ENCODE measurements around the gene ZC3H7A. TPM values are rescaled to one million over a fixed set of nuclear protein-coding genes. Genes with fewer than 3 reads are reported as not detected.

Gene ZC3H7A
- total and polyA plus RNA-seq, 2 of the 13 experiments (the other 11 are each of a cell fraction or from before 2014, with no cell fraction given) = 29.2 to 36.8 TPM

- TF ChIP-seq, protein P1, sequence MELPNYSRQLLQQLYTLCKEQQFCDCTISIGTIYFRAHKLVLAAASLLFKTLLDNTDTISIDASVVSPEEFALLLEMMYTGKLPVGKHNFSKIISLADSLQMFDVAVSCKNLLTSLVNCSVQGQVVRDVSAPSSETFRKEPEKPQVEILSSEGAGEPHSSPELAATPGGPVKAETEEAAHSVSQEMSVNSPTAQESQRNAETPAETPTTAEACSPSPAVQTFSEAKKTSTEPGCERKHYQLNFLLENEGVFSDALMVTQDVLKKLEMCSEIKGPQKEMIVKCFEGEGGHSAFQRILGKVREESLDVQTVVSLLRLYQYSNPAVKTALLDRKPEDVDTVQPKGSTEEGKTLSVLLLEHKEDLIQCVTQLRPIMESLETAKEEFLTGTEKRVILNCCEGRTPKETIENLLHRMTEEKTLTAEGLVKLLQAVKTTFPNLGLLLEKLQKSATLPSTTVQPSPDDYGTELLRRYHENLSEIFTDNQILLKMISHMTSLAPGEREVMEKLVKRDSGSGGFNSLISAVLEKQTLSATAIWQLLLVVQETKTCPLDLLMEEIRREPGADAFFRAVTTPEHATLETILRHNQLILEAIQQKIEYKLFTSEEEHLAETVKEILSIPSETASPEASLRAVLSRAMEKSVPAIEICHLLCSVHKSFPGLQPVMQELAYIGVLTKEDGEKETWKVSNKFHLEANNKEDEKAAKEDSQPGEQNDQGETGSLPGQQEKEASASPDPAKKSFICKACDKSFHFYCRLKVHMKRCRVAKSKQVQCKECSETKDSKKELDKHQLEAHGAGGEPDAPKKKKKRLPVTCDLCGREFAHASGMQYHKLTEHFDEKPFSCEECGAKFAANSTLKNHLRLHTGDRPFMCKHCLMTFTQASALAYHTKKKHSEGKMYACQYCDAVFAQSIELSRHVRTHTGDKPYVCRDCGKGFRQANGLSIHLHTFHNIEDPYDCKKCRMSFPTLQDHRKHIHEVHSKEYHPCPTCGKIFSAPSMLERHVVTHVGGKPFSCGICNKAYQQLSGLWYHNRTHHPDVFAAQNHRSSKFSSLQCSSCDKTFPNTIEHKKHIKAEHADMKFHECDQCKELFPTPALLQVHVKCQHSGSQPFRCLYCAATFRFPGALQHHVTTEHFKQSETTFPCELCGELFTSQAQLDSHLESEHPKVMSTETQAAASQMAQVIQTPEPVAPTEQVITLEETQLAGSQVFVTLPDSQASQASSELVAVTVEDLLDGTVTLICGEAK (IDR thresholded peaks at IDR 0.05) = no peak
- TF ChIP-seq, protein P1 (CRISPR knock-in tag; IDR thresholded peaks at IDR 0.05) = no peak
- TF ChIP-seq RBFOX2 (IDR thresholded peaks at IDR 0.05; ENCODE audit: low read depth, low read length) = no peak
- no peak for TF ChIP-seq XBP1 (CRISPR knock-in tag; IDR thresholded peaks at IDR 0.05)
- TF ChIP-seq ZNF749 (CRISPR knock-in tag; IDR thresholded peaks at IDR 0.05; ENCODE audit: borderline replicate concordance) = no peak
- no peak for TF ChIP-seq ZNF44 (CRISPR knock-in tag; IDR thresholded peaks at IDR 0.05)
- peak; percentile 10; the same call in 1 of the 2 replicates for TF ChIP-seq ZNF256 (CRISPR knock-in tag; conservative IDR thresholded peaks at IDR 0.05)
- TF ChIP-seq FOSL1 (CRISPR knock-in tag; IDR thresholded peaks at IDR 0.05; ENCODE audit: borderline replicate concordance) = no peak
- TF ChIP-seq, protein P2, sequence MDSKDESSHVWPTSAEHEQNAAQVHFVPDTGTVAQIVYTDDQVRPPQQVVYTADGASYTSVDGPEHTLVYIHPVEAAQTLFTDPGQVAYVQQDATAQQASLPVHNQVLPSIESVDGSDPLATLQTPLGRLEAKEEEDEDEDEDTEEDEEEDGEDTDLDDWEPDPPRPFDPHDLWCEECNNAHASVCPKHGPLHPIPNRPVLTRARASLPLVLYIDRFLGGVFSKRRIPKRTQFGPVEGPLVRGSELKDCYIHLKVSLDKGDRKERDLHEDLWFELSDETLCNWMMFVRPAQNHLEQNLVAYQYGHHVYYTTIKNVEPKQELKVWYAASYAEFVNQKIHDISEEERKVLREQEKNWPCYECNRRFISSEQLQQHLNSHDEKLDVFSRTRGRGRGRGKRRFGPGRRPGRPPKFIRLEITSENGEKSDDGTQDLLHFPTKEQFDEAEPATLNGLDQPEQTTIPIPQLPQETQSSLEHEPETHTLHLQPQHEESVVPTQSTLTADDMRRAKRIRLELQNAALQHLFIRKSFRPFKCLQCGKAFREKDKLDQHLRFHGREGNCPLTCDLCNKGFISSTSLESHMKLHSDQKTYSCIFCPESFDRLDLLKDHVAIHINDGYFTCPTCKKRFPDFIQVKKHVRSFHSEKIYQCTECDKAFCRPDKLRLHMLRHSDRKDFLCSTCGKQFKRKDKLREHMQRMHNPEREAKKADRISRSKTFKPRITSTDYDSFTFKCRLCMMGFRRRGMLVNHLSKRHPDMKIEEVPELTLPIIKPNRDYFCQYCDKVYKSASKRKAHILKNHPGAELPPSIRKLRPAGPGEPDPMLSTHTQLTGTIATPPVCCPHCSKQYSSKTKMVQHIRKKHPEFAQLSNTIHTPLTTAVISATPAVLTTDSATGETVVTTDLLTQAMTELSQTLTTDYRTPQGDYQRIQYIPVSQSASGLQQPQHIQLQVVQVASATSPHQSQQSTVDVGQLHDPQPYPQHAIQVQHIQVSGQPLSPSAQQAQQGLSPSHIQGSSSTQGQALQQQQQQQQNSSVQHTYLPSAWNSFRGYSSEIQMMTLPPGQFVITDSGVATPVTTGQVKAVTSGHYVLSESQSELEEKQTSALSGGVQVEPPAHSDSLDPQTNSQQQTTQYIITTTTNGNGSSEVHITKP (CRISPR knock-in tag; IDR thresholded peaks at IDR 0.05; ENCODE audit: low read depth) = no peak
- TF ChIP-seq, protein P3, sequence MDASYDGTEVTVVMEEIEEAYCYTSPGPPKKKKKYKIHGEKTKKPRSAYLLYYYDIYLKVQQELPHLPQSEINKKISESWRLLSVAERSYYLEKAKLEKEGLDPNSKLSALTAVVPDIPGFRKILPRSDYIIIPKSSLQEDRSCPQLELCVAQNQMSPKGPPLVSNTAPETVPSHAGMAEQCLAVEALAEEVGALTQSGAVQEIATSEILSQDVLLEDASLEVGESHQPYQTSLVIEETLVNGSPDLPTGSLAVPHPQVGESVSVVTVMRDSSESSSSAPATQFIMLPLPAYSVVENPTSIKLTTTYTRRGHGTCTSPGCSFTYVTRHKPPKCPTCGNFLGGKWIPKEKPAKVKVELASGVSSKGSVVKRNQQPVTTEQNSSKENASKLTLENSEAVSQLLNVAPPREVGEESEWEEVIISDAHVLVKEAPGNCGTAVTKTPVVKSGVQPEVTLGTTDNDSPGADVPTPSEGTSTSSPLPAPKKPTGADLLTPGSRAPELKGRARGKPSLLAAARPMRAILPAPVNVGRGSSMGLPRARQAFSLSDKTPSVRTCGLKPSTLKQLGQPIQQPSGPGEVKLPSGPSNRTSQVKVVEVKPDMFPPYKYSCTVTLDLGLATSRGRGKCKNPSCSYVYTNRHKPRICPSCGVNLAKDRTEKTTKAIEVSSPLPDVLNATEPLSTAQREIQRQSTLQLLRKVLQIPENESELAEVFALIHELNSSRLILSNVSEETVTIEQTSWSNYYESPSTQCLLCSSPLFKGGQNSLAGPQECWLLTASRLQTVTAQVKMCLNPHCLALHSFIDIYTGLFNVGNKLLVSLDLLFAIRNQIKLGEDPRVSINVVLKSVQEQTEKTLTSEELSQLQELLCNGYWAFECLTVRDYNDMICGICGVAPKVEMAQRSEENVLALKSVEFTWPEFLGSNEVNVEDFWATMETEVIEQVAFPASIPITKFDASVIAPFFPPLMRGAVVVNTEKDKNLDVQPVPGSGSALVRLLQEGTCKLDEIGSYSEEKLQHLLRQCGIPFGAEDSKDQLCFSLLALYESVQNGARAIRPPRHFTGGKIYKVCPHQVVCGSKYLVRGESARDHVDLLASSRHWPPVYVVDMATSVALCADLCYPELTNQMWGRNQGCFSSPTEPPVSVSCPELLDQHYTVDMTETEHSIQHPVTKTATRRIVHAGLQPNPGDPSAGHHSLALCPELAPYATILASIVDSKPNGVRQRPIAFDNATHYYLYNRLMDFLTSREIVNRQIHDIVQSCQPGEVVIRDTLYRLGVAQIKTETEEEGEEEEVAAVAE (CRISPR knock-in tag; IDR thresholded peaks at IDR 0.05; ENCODE audit: borderline replicate concordance) = no peak
- no peak for TF ChIP-seq ZNF652 (CRISPR knock-in tag; IDR thresholded peaks at IDR 0.05; ENCODE audit: borderline replicate concordance, low read depth)
- TF ChIP-seq, protein P4, sequence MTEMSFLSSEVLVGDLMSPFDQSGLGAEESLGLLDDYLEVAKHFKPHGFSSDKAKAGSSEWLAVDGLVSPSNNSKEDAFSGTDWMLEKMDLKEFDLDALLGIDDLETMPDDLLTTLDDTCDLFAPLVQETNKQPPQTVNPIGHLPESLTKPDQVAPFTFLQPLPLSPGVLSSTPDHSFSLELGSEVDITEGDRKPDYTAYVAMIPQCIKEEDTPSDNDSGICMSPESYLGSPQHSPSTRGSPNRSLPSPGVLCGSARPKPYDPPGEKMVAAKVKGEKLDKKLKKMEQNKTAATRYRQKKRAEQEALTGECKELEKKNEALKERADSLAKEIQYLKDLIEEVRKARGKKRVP (CRISPR knock-in tag; IDR thresholded peaks at IDR 0.05) = peak in 1 of 2 experiments; percentile 25; a peak in 1 of 4 replicates
Measured at GRCh38 chr16:11797957-11798299, 870 bp upstream of the ZC3H7A start (continued).

All from HepG2 (cell line).